Measurements from ENCODE around the gene SEPHS2.
A peak's percentile ranks its signal among the peaks of the same experiment; 100 is the strongest.

The SEPHS2 gene

DNA sequence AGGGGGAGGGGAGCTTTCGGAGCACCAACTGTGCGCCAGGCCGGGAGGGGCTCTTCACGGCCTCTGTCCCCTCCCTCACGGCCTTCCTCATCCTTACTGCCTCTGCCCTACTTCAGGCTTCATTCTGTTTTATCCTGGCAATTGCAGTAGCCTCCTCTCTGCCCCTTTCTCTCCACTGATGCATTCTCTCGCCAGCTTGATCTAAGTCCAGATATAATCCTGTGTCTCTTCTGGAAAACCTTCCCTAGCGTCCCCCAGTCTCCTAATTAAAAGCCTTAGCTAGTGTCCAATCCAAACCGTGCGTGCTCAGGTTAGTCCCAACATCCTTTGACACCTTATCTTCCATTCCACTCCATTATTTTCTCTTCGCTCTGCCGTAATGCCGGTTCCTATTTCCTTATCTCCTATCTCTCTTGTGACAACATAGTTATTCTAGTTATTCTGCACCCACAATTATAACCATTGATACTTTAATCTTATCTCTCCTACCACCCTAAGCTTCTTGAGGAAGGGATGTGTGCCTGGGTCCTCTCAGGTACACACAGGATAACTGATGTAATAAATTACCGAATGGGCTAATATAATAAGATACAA is 49.6 kb downstream of the SEPHS2 start:
- no peak for FAIRE-seq
- DNase-seq (ENCODE audit: insufficient read length, low spot score): no peak
- TF ChIP-seq CTCF (IDR thresholded peaks at IDR 0.05; ENCODE audit: insufficient read depth, missing control alignments): no peak

DNA sequence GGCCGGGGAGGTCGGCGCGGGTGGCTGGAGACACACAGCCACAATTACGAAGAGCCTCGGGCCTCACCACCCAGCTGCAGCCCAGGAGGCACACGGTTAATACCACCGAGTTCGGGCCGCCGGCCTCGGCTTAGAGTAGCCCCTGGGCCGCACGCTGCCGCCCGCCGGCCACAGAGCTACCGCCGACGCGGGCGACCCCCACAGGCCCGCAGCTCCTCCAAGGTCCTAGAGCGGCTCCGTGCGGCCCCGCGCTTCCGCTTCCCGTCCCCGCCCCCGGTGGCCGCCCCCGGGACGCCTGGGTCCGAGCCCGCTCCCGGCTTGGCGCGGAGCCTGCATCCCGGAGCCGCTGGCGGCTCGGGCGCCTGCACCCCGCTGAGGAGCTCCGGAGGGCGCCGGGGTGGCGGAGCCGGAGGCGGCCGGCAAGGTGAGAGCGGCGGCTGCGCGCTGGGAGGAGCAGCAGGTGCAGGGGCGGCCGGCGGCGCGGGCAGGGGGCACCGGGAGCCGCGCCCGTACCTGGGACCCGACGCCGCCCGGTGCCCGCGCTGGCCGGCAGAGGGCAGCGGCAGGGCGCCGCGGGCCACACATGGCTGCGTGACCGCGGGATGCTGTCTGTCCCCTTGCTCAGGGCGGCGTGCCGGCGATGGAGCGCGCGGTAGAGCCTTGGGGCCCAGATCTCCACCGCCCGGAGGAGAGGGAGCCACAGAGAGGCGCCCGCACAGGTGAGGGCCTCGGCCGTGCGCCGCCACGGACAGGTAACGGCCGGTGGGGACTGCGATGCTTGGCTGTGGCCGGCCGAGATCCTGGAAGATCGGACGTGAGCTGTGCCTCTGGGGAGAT is 50.3 kb downstream of the SEPHS2 start, which contains the start of gene ZNF48:
Gene ZNF48 (plus strand): TSS at position 266 of the 837 bp plus-strand sequence. CDS start 375 bp downstream, at position 641.
- FAIRE-seq: no peak
- peak; percentile 0 for TF ChIP-seq CTCF (IDR thresholded peaks at IDR 0.05; ENCODE audit: insufficient read depth, missing control alignments)
- DNase-seq (ENCODE audit: insufficient read length, low spot score): peak; percentile 80

GRCh38 chr16:30394592-30395154 is 51.0 kb downstream of the SEPHS2 start:
- FAIRE-seq (no peak), DNase-seq (ENCODE audit: insufficient read length, low spot score) (no peak)
- TF ChIP-seq CTCF (IDR thresholded peaks at IDR 0.05; ENCODE audit: insufficient read depth, missing control alignments): no peak

Data from D721Med (cell line).